GM23248 (cell line): ENCODE results near the gene HNRNPK.

Experiments
- EZH2 ChIP-seq: fragments of 200-600 bp; sonication (generic); IDR thresholded peaks from 2 replicates; pipeline ENCODE4 v1.6.1; 2018; ENCODE audit warnings: antibody characterized with exemption, mild to moderate bottlenecking; ENCODE audit not compliant: insufficient read depth, poor library complexity, severe bottlenecking
- EZH2phosphoT487 ChIP-seq: fragments of 200-600 bp; sonication (generic); IDR thresholded peaks from 2 replicates; pipeline ENCODE4 v1.6.1; 2018; ENCODE audit warnings: antibody characterized with exemption, moderate library complexity, mild to moderate bottlenecking, low read depth; ENCODE audit not compliant: insufficient read depth

GRCh38 chr9:83978992-83979811, 813 bp downstream of the HNRNPK start:
- TF ChIP-seq EZH2 (no peak), EZH2phosphoT487 (no peak)
